Neural cell (in vitro differentiated cells): ENCODE data around the gene UNC13B. TPM values are rescaled to one million over a fixed set of nuclear protein-coding genes. Genes with fewer than 3 reads are reported as not detected.

Experiments used
- H2AFZ ChIP-seq: fragments of 200-600, 300-800 bp; sonication (generic), shearing (Covaris generic); 2 replicates; pipeline ENCODE4 v1.6.0; 2014; ENCODE audit warnings: low read depth, mild to moderate bottlenecking, antibody characterized with exemption, low read length, moderate library complexity
- H3F3A ChIP-seq: fragments of 200-600 bp; shearing (Covaris generic); 2 replicates; pipeline ENCODE4 v1.6.1; 2016; ENCODE audit warnings: mild to moderate bottlenecking, moderate library complexity, mixed read lengths, antibody characterized with exemption, low read length; ENCODE audit not compliant: insufficient read depth, poor library complexity, severe bottlenecking
- H3K27ac ChIP-seq: fragments of 200-600, 300-800 bp; sonication (generic), shearing (Covaris generic); 2 replicates; pipeline ENCODE4 v1.5.1; 2014; ENCODE audit warnings: mild to moderate bottlenecking, low read length, moderate library complexity
- H3K27me3 ChIP-seq: fragments of 300-800, 200-600 bp; sonication (generic), shearing (Covaris generic); 2 replicates; pipeline ENCODE4 v1.6.0; 2014; ENCODE audit warnings: mild to moderate bottlenecking, low read depth, low read length, moderate library complexity; ENCODE audit not compliant: insufficient read depth
- H3K36me3 ChIP-seq: fragments of 300-800, 200-600 bp; sonication (generic), shearing (Covaris generic); 2 replicates; pipeline ENCODE4 v1.5.1; 2014; ENCODE audit warnings: mild to moderate bottlenecking, antibody characterized with exemption, low read length, moderate library complexity; ENCODE audit not compliant: insufficient read depth
- H3K4me2 ChIP-seq: fragments of 300-800, 200-600 bp; sonication (generic), shearing (Covaris generic); 2 replicates; pipeline ENCODE4 v1.6.0; 2014; ENCODE audit warnings: mild to moderate bottlenecking, low read length
- H3K4me3 ChIP-seq: fragments of 300-800, 200-600 bp; sonication (generic), shearing (Covaris generic); 2 replicates; pipeline ENCODE4 v1.5.1; 2014; ENCODE audit warnings: mild to moderate bottlenecking, low read length, moderate library complexity
- H3K79me2 ChIP-seq: fragments of 200-600 bp; shearing (Covaris generic); replicated peaks from 2 replicates; pipeline ENCODE4 v1.6.0; 2014; ENCODE audit warnings: mild to moderate bottlenecking, low read length, moderate library complexity; ENCODE audit not compliant: insufficient read depth
- H3K9ac ChIP-seq: fragments of 300-800, 200-600 bp; sonication (generic), shearing (Covaris generic); 2 replicates; pipeline ENCODE4 v1.6.1; 2016; ENCODE audit warnings: mild to moderate bottlenecking, low read length, mixed read lengths
- H3K9me2 ChIP-seq: fragments of 200-600 bp; shearing (Covaris generic); 2 replicates; pipeline ENCODE4 v1.6.1; 2016; ENCODE audit warnings: mild to moderate bottlenecking, low read length, mixed read lengths; ENCODE audit not compliant: insufficient read depth
- H3K9me3 ChIP-seq: fragments of 200-600, 300-800 bp; sonication (generic), shearing (Covaris generic); 2 replicates; pipeline ENCODE4 v1.6.1; 2016; ENCODE audit warnings: mild to moderate bottlenecking, mixed run types, low read length, moderate library complexity, mixed read lengths
- H4K20me1 ChIP-seq: fragments of 200-600 bp; shearing (Covaris generic); 2 replicates; pipeline ENCODE4 v1.6.1; 2016; ENCODE audit warnings: mild to moderate bottlenecking, mixed run types; ENCODE audit not compliant: insufficient read depth
- EP300 ChIP-seq: fragments of 450-650 bp; conservative IDR thresholded peaks from 2 replicates; pipeline ENCODE4 v1.6.1; 2014; ENCODE audit warnings: antibody characterized with exemption, mild to moderate bottlenecking, moderate library complexity; ENCODE audit not compliant: poor library complexity, severe bottlenecking
- EZH2 ChIP-seq: fragments of 200-600, 300-800 bp; shearing (Covaris generic), sonication (generic); IDR thresholded peaks from 2 replicates; pipeline ENCODE4 v1.6.1; 2014; ENCODE audit warnings: antibody characterized with exemption, low read length, borderline replicate concordance, mild to moderate bottlenecking; ENCODE audit not compliant: insufficient read depth, poor library complexity, severe bottlenecking
- MXI1 ChIP-seq: fragments of 450-650 bp; conservative IDR thresholded peaks from 2 replicates; pipeline ENCODE4 v1.6.1; 2014; ENCODE audit warnings: antibody characterized with exemption, mild to moderate bottlenecking; ENCODE audit not compliant: poor library complexity, severe bottlenecking
- POLR2AphosphoS5 ChIP-seq: IDR thresholded peaks from 2 replicates; pipeline ENCODE4 v1.6.1; 2012
- RAD21 ChIP-seq: fragments of 450-650 bp; conservative IDR thresholded peaks from 2 replicates; pipeline ENCODE4 v1.6.1; 2014; ENCODE audit warnings: antibody characterized with exemption, mild to moderate bottlenecking, moderate library complexity
- SMC3 ChIP-seq: fragments of 450-650 bp; conservative IDR thresholded peaks from 2 replicates; pipeline ENCODE4 v1.6.1; 2014; ENCODE audit warnings: antibody characterized with exemption, mild to moderate bottlenecking, moderate library complexity; ENCODE audit not compliant: poor library complexity
- TAF1 ChIP-seq: IDR thresholded peaks from 2 replicates; pipeline ENCODE4 v1.6.1; 2012; ENCODE audit warnings: low read depth
- polyA plus RNA-seq: library from polyadenylated mRNA; depleted of rRNA; stranded (reverse); fragments of >200 nt; gene quantifications from 2 replicates; pipeline ENCODE4 v1.2.3, GENCODE V29; 2014
- TF ChIP-seq, protein P1 (sequence below): IDR thresholded peaks from 2 replicates; pipeline ENCODE4 v1.6.1; 2012; ENCODE audit warnings: borderline replicate concordance
- TF ChIP-seq, protein P2 (sequence below): fragments of 450-650 bp; IDR thresholded peaks from 2 replicates; pipeline ENCODE4 v1.5.1; 2014; ENCODE audit warnings: antibody characterized with exemption, mild to moderate bottlenecking, moderate library complexity; ENCODE audit not compliant: poor library complexity, severe bottlenecking

The UNC13B gene
- polyA plus RNA-seq, 1 donor from 2014 or later = 37.2 TPM

DNA sequence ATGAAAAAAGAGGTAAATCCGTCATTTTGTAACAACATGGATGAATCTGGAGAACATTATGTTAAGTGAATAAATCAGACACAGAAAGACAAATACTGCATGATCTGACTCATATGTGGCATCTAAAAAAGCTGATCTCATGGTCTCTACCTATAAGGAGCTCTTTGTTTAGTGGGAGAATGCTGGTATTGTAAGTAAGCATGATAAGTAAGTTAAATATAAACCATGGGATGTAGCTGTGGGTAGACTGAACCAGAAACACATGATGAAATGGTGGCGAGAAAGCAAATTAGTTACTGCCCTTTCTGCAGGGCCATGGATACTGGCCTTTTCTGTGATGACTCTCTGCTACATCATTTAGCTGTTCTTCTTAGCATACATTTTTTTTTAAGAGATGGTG is 261.7 kb downstream of the UNC13B start:
- Histone ChIP-seq H4K20me1 (no peaks in the 10 kb centered on the region), H3K27ac (no peak overlapping the region)

DNA sequence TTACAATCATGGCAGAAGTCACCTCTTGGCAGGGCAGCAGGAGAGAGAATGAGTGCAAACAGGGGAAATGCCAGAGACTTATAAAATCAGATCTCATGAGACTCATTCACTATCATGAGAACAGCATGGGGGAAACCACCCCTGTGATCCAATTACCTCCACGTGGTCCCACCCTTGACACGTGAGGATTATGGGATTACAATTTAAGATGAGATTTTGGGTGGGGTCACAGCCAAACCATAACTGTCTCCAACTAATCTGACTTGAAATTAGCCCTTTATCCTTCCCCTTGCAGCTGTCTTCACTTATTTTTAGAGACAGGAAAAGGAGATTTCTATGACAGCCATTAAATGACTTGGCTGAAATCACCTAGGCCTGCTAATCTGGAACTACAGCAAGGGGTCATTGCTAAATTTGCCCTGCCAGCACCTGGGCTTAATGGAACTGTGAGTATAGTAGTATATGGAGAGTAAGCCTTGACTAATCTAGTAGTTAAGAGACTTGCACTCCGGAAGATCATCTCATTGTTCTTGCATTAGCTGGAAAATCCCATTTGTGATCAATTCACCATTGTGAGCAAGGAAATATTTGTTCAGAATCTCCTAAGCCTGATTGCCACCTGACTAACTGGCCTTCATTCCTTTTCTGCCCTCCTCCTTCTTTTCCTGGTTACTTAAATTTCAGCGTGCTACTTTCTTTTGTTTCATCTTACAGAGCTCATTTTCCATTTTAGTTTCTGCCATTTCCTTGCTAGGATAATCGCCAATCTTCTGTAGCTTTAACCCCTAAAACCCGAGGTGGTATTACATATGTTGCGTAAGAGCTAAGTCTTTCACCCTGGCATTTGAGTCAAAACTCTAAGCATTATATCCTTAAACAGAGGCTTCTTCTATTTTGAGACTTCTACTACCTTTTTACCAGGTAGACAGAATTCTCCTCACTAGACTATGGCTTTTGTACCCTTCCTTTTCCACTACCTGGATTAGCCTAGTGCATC is 262.8 kb downstream of the UNC13B start:
- H3K4me3 ChIP-seq = no peak overlapping the region
- no peaks in the 10 kb centered on the region for H4K20me1 ChIP-seq
- no peaks in the 10 kb centered on the region for H3K27me3 ChIP-seq
- H2AFZ ChIP-seq = no peak overlapping the region
- TF ChIP-seq RAD21 (no peak), EZH2 (no peak), SMC3 (no peak), TAF1 (no peak)
- no peaks in the 10 kb centered on the region for H3F3A ChIP-seq
- no peaks in the 10 kb centered on the region for H3K79me2 ChIP-seq
- H3K36me3 ChIP-seq = no peaks in the 10 kb centered on the region
- no peak overlapping the region for H3K27ac ChIP-seq
- H3K9ac ChIP-seq = no peak overlapping the region
- no peaks in the 10 kb centered on the region for H3K9me2 ChIP-seq
- H3K4me2 ChIP-seq = no peak overlapping the region
- H3K9me3 ChIP-seq = no peaks in the 10 kb centered on the region

More for the DNA sequence above, 261.7 kb downstream of the UNC13B start:
- Histone ChIP-seq H3K9me3 (no peaks in the 10 kb centered on the region), H2AFZ (no peak overlapping the region), H3K27me3 (no peaks in the 10 kb centered on the region), H3K9ac (no peak overlapping the region), H3K9me2 (no peaks in the 10 kb centered on the region), H3K4me2 (no peak overlapping the region), H3K4me3 (no peak overlapping the region), H3F3A (no peaks in the 10 kb centered on the region), H3K36me3 (no peaks in the 10 kb centered on the region), H3K79me2 (no peaks in the 10 kb centered on the region)
- TF ChIP-seq TAF1 (no peak), RAD21 (no peak), EP300 (no peak), SMC3 (no peak), EZH2 (no peak), MXI1 (no peak), POLR2AphosphoS5 (no peak)
- TF ChIP-seq, protein P1, sequence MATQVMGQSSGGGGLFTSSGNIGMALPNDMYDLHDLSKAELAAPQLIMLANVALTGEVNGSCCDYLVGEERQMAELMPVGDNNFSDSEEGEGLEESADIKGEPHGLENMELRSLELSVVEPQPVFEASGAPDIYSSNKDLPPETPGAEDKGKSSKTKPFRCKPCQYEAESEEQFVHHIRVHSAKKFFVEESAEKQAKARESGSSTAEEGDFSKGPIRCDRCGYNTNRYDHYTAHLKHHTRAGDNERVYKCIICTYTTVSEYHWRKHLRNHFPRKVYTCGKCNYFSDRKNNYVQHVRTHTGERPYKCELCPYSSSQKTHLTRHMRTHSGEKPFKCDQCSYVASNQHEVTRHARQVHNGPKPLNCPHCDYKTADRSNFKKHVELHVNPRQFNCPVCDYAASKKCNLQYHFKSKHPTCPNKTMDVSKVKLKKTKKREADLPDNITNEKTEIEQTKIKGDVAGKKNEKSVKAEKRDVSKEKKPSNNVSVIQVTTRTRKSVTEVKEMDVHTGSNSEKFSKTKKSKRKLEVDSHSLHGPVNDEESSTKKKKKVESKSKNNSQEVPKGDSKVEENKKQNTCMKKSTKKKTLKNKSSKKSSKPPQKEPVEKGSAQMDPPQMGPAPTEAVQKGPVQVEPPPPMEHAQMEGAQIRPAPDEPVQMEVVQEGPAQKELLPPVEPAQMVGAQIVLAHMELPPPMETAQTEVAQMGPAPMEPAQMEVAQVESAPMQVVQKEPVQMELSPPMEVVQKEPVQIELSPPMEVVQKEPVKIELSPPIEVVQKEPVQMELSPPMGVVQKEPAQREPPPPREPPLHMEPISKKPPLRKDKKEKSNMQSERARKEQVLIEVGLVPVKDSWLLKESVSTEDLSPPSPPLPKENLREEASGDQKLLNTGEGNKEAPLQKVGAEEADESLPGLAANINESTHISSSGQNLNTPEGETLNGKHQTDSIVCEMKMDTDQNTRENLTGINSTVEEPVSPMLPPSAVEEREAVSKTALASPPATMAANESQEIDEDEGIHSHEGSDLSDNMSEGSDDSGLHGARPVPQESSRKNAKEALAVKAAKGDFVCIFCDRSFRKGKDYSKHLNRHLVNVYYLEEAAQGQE = no peak
- TF ChIP-seq, protein P2, sequence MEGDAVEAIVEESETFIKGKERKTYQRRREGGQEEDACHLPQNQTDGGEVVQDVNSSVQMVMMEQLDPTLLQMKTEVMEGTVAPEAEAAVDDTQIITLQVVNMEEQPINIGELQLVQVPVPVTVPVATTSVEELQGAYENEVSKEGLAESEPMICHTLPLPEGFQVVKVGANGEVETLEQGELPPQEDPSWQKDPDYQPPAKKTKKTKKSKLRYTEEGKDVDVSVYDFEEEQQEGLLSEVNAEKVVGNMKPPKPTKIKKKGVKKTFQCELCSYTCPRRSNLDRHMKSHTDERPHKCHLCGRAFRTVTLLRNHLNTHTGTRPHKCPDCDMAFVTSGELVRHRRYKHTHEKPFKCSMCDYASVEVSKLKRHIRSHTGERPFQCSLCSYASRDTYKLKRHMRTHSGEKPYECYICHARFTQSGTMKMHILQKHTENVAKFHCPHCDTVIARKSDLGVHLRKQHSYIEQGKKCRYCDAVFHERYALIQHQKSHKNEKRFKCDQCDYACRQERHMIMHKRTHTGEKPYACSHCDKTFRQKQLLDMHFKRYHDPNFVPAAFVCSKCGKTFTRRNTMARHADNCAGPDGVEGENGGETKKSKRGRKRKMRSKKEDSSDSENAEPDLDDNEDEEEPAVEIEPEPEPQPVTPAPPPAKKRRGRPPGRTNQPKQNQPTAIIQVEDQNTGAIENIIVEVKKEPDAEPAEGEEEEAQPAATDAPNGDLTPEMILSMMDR = no peak
